ENCODE measurements around the gene RASSF6. TPM values are rescaled to one million over a fixed set of nuclear protein-coding genes. Genes with fewer than 3 reads are reported as not detected.
"Not testable (repeated sequence)": the region's sequence is repeated elsewhere in the genome, so short reads cannot be mapped to it uniquely, and the experiment has no call there.

The RASSF6 gene, protein sequence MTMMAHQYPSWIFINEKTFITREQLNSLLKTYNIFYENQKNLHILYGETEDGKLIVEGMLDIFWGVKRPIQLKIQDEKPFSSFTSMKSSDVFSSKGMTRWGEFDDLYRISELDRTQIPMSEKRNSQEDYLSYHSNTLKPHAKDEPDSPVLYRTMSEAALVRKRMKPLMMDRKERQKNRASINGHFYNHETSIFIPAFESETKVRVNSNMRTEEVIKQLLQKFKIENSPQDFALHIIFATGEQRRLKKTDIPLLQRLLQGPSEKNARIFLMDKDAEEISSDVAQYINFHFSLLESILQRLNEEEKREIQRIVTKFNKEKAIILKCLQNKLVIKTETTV
- total RNA-seq = not detected

DNA sequence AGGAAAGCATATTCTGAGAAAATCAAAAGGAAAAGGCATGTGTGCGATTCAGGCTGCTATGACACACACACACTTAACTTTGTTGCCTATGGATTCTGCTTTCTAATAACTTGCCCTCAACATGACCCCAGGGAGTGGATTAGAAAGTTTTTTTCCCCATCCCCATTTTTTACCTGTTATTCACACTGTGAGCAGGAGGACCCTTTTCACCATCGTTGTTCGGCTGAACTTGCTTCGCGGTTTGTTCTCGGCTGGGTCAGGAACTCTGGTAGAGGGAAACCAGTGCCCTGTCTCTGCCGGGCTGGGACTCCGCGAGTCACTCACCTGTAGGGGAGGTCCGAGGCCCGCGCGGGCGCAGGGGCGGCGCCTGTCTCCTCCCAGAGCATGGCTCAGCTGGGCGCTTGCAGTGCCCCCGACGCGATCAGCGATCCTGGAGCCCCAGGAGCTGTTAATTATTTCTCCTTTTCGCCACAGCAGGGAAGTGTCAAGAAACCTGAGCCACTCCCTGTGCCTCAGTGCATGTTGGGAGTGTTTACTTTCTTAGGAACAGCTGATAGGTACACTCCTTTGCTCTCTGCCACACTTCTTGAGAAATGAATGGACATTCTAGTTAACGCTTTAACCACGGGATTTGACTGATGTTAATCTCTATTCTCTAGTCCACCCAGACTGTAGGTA lies at the start of gene RASSF6:
Gene RASSF6 (minus strand): TSS at position 322 of the 678 bp plus-strand sequence. CDS start 8,641 bp downstream, outside the sequence.
- CTCF ChIA-PET = no interaction called here

DNA sequence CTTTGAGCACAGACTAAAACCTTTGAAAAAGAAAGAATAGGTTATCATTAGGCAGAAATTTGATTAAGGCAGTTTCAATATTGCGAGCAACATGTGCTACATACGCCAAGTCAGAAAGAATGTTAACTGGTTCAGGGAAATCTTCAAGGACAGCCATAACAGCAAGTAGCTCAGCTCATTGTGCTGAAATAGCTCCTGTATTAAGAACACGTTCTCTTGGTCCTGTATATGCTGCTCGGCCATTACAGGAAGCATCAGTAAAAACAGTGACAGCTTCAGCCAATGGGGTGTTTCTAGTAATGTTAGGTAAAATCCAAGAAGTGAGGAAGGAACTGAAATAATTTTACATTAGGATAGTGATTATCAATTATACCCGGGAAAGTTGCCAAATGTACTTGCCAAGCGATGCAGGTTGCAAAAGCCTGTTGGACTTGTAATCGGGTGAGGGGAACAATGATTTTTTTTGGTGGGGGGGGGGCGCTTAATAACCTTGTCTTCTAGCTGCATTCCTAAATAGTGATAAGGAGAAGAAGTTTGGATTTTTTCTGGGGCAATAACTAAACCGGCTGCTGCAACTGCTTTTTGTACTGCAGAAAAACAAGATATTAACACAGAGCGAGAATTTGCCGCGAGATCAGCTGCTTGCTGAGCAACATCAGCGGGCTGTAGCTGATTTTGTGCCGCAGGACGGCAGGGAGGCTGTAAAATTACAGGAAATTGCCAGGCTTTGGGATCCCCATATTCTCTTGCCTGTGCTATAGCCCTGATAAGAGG lies 49.4 kb upstream of the RASSF6 start:
- intact Hi-C loops (cut with micrococcal nuclease) = no loop called here

More for the DNA sequence above, at the start of gene RASSF6:
- Mint-ChIP-seq H3K36me3 (no peaks in the 10 kb centered on the region), H3K27me3 (peaks cover 6% of the 10 kb centered on the region), H3K9me3 (no peaks in the 10 kb centered on the region), H3K27ac (no peak within 1 kb of the TSS), H3K4me3 (peak within 1 kb of the TSS; percentile 37), H3K4me1 (ENCODE audit: low read depth) (peaks cover 4% of the 10 kb centered on the region)
- intact Hi-C loops (cut with micrococcal nuclease) = no loop called here
- DNase-seq = peak; percentile 22
- POLR2A ChIA-PET = no interaction called here

DNA sequence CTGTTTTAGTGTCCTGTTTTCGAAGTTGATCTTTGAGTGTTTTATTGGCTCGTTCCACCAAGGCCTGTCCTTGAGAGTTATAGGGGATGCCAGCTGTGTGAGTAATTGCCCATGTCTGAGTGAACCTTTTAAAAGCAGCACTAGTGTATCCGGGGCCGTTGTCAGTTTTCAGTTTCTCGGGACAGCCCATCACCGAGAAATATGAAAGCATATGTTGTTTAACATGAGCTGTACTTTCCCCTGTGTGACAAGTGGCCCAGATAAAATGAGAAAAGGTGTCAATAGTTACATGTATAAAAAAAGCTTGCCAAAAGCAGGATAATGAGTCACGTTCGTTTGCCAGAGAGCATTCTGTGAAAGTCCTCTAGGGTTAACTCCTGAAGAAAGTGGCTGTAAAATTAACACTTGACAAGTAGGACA lies 48.6 kb upstream of the RASSF6 start:
- intact Hi-C loops (cut with micrococcal nuclease) = no loop called here
- no peaks in the 10 kb centered on the region for H3K4me1 Mint-ChIP-seq (ENCODE audit: low read depth)
- no peaks in the 10 kb centered on the region for H3K9me3 Mint-ChIP-seq
- CTCF ChIA-PET = no interaction called here
- no peak overlapping the region for H3K27ac Mint-ChIP-seq
- H3K4me3 Mint-ChIP-seq = no peak overlapping the region
- no peaks in the 10 kb centered on the region for H3K27me3 Mint-ChIP-seq
- H3K36me3 Mint-ChIP-seq = no peaks in the 10 kb centered on the region
- DNase-seq = no peak
- POLR2A ChIA-PET = no interaction called here

More for the DNA sequence above, 49.4 kb upstream of the RASSF6 start:
- no peak overlapping the region for H3K27ac Mint-ChIP-seq
- no peaks in the 10 kb centered on the region for H3K4me1 Mint-ChIP-seq (ENCODE audit: low read depth)
- no peak for DNase-seq
- H3K27me3 Mint-ChIP-seq = no peaks in the 10 kb centered on the region
- H3K9me3 Mint-ChIP-seq = no peaks in the 10 kb centered on the region
- POLR2A ChIA-PET = interaction anchor here (0.6 kb wide), 1 partner anchor 220 kb away, joined by 5 read pairs; no protein-coding TSS in a partner anchor
- H3K36me3 Mint-ChIP-seq = no peaks in the 10 kb centered on the region
- CTCF ChIA-PET = no interaction called here
- no peak overlapping the region for H3K4me3 Mint-ChIP-seq

DNA sequence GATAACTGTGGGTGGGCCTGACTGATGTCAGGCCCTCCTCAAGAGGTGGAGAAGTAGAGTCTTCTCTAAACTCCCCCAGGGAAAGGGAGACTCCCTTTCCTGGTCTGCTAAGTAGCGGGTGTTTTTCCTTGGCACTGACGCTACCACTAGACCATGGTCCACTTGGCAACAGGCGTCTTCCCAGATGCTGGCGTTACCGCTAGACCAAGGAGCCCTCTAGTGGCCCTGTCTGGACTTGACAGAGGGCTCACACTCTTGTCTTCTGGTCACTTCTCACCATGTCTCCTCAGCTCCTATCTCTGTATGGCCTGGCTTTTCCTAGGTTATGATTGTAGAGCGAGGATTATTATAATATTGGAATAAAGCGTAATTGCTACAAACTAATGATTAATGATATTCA lies 45.7 kb upstream of the RASSF6 start:
- intact Hi-C loops (cut with micrococcal nuclease) = not testable (repeated sequence)

DNA sequence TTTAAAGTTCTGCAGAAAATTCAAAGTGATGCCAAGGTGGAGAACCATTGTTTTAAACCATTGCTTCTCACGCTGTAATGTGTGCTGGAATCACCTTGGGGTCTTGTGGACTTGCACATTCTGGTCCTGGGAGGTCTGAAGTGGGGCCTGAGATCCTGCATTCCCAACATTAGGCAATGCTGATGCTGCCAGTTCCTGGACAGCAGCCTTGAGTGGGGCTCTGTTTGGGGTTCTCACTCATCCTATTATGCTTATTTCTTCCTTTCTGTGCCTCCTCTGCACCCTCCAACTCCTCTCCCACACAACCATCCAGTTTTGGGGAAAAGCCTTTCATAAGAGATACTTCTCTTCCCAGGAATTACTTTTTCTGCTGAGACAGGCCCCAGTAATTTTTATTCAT lies 44.2 kb upstream of the RASSF6 start:
- intact Hi-C loops (cut with micrococcal nuclease) = no loop called here
- DNase-seq = no peak
- Mint-ChIP-seq H3K9me3 (no peaks in the 10 kb centered on the region), H3K4me1 (ENCODE audit: low read depth) (no peaks in the 10 kb centered on the region), H3K27me3 (no peaks in the 10 kb centered on the region), H3K36me3 (no peaks in the 10 kb centered on the region), H3K27ac (no peak overlapping the region), H3K4me3 (no peak overlapping the region)
- ChIA-PET POLR2A (no interaction called here), CTCF (interaction anchor here (1.2 to 3.2 kb wide), 2 partner anchors 10 to 11 kb away, joined by 5 to 15 read pairs; no protein-coding TSS in a partner anchor)

More for the DNA sequence above, 45.7 kb upstream of the RASSF6 start:
- H3K9me3 Mint-ChIP-seq; H3K27me3 Mint-ChIP-seq; DNase-seq; POLR2A ChIA-PET; H3K36me3 Mint-ChIP-seq; H3K4me3 Mint-ChIP-seq; H3K4me1 Mint-ChIP-seq (ENCODE audit: low read depth); H3K27ac Mint-ChIP-seq: not testable (repeated sequence)
- CTCF ChIA-PET = interaction anchor here (1.1 to 1.2 kb wide), 2 partner anchors 10 to 11 kb away, joined by 3 to 5 read pairs; no protein-coding TSS in a partner anchor

DNA sequence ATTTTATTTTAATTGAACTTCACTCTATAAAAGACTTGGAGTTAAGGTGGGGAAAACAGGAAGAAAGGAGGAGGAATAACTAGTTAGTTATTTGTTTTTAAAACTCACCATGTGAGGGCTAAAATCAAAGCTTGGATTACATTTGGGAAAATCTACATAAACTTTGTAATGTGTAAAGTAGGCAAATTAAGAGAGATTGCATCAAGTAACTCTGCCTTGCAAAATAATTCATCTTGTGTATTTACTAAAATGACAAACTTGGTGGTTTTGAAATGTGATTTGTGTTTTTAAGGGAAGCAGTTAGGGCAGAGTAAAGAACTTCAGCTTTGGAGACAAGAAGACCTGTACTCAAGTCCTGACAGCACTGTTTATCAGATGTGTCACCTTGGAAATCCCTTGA lies 43.3 kb upstream of the RASSF6 start:
- no peaks in the 10 kb centered on the region for H3K4me1 Mint-ChIP-seq (ENCODE audit: low read depth)
- DNase-seq = no peak
- ChIA-PET CTCF (interaction anchor here (1.4 to 3.2 kb wide), 2 partner anchors 10 to 238 kb away, joined by 3 to 15 read pairs; no protein-coding TSS in a partner anchor), POLR2A (no interaction called here)
- H3K4me3 Mint-ChIP-seq = no peak overlapping the region
- H3K27me3 Mint-ChIP-seq = no peaks in the 10 kb centered on the region
- no peaks in the 10 kb centered on the region for H3K9me3 Mint-ChIP-seq
- no peaks in the 10 kb centered on the region for H3K36me3 Mint-ChIP-seq
- intact Hi-C loops (cut with micrococcal nuclease) = loop anchor here (2.0 kb wide), 1 partner anchor 471 kb away; no protein-coding TSS in a partner anchor
- H3K27ac Mint-ChIP-seq = no peak overlapping the region

DNA sequence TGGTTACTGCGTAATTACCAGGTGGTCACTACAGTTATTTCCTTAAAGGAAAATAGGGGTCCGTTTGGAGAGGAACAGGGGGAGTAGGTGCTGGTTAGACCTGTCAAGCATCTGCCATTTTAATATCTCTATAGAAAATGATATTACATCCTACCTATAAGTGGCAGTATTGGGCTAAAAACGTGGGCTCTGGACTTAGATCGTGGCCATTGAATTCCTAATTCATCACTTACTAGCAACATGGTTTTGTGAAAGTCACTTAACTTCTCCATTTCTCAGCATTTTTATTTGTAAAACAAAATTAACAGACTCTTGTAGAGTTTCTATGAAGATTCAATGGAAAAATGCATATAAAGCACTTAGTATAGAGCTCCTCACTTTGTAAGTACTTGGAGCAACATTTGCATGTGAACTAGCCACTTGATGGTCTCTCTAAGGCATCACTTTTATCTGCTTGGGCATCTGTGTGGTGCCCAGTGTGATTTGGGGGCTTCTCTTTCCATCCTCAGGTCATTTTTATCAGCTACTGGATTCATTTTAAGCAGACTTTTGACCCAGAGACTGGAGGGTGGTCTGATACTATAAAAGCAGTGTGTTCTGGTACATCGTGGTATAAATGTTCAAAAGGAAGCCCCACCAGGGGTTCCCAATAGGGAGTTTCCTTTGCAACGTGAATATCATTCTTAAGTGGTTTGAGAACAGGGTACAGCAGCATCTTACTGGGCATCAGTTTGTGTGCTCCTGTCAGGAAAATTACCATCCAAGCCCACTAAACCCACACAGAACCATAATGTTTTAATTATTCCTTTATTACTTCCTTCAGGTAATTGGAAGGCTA lies 42.7 kb upstream of the RASSF6 start:
- DNase-seq = no peak
- H3K4me3 Mint-ChIP-seq = no peak overlapping the region
- H3K36me3 Mint-ChIP-seq = no peaks in the 10 kb centered on the region
- H3K27ac Mint-ChIP-seq = no peak overlapping the region
- POLR2A ChIA-PET = no interaction called here
- no peaks in the 10 kb centered on the region for H3K9me3 Mint-ChIP-seq
- CTCF ChIA-PET = interaction anchor here (1.4 to 3.2 kb wide), 2 partner anchors 10 to 239 kb away, joined by 3 to 15 read pairs; no protein-coding TSS in a partner anchor
- no peaks in the 10 kb centered on the region for H3K4me1 Mint-ChIP-seq (ENCODE audit: low read depth)
- intact Hi-C loops (cut with micrococcal nuclease) = loop anchor here (2.0 kb wide), 1 partner anchor 472 kb away; no protein-coding TSS in a partner anchor
- no peaks in the 10 kb centered on the region for H3K27me3 Mint-ChIP-seq

DNA sequence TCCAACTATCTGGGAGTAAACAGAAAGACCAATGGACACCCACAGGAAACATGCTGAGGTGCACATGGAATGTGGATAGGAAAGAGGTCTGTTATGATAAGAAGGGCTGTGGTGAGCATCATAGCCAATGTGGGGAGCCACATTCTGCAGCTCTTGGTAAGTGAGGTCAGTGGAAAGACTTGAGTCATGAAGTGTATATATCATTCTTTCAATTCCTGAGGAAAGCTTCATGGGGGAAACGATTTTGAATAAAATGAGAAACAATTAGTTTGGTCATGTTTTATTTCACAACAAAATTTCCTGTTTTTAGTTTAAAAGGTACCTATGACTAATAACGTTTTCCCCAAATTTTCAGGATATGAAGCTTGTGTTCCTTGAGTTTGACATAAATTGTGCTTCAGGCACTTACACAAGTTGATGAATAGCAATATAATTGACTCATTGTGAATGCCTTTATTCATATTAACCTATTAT lies 41.4 kb upstream of the RASSF6 start:
- intact Hi-C loops (cut with micrococcal nuclease) = loop anchor here (2.0 kb wide), 1 partner anchor 473 kb away; no protein-coding TSS in a partner anchor
- ChIA-PET CTCF (interaction anchor here (0.7 to 3.2 kb wide), 2 partner anchors 9 to 22 kb away, joined by 3 to 15 read pairs; no protein-coding TSS in a partner anchor), POLR2A (no interaction called here)
- DNase-seq = peak; percentile 10
- Mint-ChIP-seq H3K27ac (no peak overlapping the region), H3K36me3 (no peaks in the 10 kb centered on the region), H3K9me3 (no peaks in the 10 kb centered on the region), H3K27me3 (no peaks in the 10 kb centered on the region), H3K4me1 (ENCODE audit: low read depth) (no peaks in the 10 kb centered on the region), H3K4me3 (no peak overlapping the region)

DNA sequence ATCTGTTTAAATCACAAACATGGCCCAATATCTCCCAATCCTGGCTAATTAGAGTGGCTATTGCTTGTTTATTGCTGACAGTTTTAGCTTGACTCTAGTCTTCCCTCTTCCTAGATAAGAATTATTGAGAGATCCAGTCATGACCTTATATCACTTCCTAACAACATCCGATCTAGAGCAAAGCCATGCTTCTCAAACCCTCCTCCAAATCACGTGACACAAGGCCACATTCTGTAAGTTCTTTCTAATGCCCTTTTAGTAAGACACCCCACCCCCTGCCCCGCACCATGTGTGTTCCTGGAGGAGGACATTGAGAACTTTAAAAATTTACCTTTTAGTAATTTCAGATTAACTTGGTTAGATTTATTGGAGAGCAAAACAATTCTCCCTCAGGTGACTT lies 40.6 kb upstream of the RASSF6 start:
- Mint-ChIP-seq H3K4me3 (no peak overlapping the region), H3K27me3 (no peaks in the 10 kb centered on the region)

DNA sequence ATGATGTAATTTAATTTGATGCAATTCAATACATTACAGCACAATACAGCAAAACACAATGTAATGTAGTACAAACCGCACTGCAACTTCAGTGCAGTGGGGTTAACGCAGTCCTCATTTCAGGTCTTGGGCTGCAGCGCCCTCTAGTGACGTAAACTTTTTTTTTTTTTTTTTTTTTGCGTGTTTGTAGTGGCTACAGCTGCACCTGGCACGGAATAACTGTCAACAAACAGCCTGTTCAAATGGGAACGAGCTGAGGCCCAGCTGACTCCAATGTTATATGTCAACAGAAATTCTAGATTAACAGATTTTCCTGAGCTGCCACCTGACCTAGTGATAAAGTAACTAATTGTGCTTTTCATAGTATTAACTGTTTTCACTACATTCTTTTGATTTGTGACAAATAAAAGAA lies 33.5 kb upstream of the RASSF6 start:
- DNase-seq = no peak
- no peak overlapping the region for H3K27ac Mint-ChIP-seq
- POLR2A ChIA-PET = no interaction called here

More for the DNA sequence above, 40.6 kb upstream of the RASSF6 start:
- Mint-ChIP-seq H3K36me3 (no peaks in the 10 kb centered on the region), H3K4me1 (ENCODE audit: low read depth) (no peaks in the 10 kb centered on the region), H3K9me3 (no peaks in the 10 kb centered on the region), H3K27ac (no peak overlapping the region)
- DNase-seq = no peak
- CTCF ChIA-PET = no interaction called here
- POLR2A ChIA-PET = no interaction called here
- intact Hi-C loops (cut with micrococcal nuclease) = no loop called here

DNA sequence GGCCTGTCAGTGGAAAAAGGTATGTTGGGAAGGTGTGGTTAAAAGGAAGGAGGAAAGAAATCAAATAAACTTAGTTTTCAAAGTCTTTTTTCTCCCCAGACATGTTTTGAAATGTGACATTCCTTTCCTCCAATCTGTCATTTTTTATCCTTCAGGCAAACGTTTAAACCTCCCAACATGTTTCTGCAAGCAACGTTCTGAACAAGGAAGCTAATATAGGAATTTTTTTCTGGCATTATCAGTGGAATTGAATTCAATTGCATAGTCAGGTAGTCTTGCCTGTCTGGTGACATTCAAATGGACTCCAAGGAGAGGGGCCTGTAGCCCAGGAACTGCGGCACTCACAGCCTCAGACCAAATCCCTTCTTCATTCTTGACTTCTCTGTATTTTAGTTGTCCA lies 30.0 kb upstream of the RASSF6 start:
- no peak overlapping the region for H3K4me3 Mint-ChIP-seq
- POLR2A ChIA-PET = no interaction called here
- H3K36me3 Mint-ChIP-seq = no peaks in the 10 kb centered on the region
- no peak for DNase-seq
- intact Hi-C loops (cut with micrococcal nuclease) = loop anchor here (5.0 to 10.0 kb wide), 4 partner anchors 58 to 308 kb away; no protein-coding TSS in a partner anchor
- CTCF ChIA-PET = no interaction called here
- no peaks in the 10 kb centered on the region for H3K4me1 Mint-ChIP-seq (ENCODE audit: low read depth)
- H3K27ac Mint-ChIP-seq = no peak overlapping the region
- peaks cover 5% of the 10 kb centered on the region for H3K27me3 Mint-ChIP-seq
- no peaks in the 10 kb centered on the region for H3K9me3 Mint-ChIP-seq

More for the DNA sequence above, 33.5 kb upstream of the RASSF6 start:
- intact Hi-C loops (cut with micrococcal nuclease) = loop anchor here (1.0 to 10.0 kb wide), 5 partner anchors 61 to 342 kb away; no protein-coding TSS in a partner anchor
- peaks cover 2% of the 10 kb centered on the region for H3K27me3 Mint-ChIP-seq
- no peaks in the 10 kb centered on the region for H3K4me1 Mint-ChIP-seq (ENCODE audit: low read depth)
- CTCF ChIA-PET = interaction anchor here (0.6 to 2.9 kb wide), 8 partner anchors 9 to 480 kb away, joined by 3 to 15 read pairs (median 5); no protein-coding TSS in a partner anchor
- H3K9me3 Mint-ChIP-seq = no peaks in the 10 kb centered on the region
- no peaks in the 10 kb centered on the region for H3K36me3 Mint-ChIP-seq
- no peak overlapping the region for H3K4me3 Mint-ChIP-seq
